ENCODE data around the gene NBAS. TPM values are rescaled to one million over a fixed set of nuclear protein-coding genes. Genes with fewer than 3 reads are reported as not detected.

NBAS gene
- total and polyA plus RNA-seq, 8 donors, result 26.6 to 36.7 (median 31.1) TPM

DNA sequence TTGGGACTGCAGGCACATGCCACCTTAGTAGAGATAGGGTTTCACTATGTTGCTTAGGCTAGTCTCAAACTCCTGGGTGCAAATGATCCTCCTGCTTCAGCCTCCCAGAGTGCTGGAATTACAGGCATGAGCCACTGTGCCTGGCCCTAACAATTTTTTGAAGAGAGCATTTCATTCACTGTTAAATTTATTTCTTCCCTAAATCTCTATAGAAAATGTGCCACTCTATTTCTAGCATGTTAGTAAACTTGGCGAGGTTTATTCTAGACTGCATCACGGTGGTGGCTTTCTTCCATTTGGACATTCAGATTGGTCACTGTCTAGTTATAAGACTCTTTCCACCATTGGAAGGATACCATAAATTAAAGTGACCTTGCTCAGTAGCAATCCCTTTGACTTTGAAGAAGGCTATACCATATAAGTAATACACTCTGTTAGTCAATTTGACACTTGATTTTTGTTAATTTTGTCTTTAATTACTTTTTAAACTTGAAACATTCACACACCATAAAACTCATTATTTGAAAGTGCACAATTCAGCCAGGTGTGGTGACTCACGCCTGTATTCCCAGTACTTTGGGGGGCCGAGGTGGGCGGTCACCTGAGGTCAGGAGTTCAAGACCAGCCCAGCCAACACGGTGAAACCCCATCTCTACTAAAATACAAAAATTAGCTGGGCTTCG, 46.7 kb upstream of the NBAS start:
- H3K27ac ChIP-seq, result no peak overlapping the region
- no peak overlapping the region for H3K4me3 ChIP-seq
- no peaks in the 10 kb centered on the region for H3K27me3 ChIP-seq
- peaks cover 0 to 75% (median 37%) of the 10 kb centered on the region in 3 donors for H3K36me3 ChIP-seq
- no peak for FAIRE-seq
- TF ChIP-seq, protein P1, sequence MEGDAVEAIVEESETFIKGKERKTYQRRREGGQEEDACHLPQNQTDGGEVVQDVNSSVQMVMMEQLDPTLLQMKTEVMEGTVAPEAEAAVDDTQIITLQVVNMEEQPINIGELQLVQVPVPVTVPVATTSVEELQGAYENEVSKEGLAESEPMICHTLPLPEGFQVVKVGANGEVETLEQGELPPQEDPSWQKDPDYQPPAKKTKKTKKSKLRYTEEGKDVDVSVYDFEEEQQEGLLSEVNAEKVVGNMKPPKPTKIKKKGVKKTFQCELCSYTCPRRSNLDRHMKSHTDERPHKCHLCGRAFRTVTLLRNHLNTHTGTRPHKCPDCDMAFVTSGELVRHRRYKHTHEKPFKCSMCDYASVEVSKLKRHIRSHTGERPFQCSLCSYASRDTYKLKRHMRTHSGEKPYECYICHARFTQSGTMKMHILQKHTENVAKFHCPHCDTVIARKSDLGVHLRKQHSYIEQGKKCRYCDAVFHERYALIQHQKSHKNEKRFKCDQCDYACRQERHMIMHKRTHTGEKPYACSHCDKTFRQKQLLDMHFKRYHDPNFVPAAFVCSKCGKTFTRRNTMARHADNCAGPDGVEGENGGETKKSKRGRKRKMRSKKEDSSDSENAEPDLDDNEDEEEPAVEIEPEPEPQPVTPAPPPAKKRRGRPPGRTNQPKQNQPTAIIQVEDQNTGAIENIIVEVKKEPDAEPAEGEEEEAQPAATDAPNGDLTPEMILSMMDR (IDR thresholded peaks at IDR 0.05), result no peak
- H3K9me3 ChIP-seq, result no peaks in the 10 kb centered on the region
- no peaks in the 10 kb centered on the region for H3K4me1 ChIP-seq
- no peak for DNase-seq
- no peak for ATAC-seq
- intact Hi-C loops (cut with DNase I), result no loop called here
- WGBS, 2 donors, result 96% methylated on average over 7 of the region's 7 CpGs

- H3K27ac ChIP-seq, result no peak overlapping the region
- 63 to 69% methylated on average over 8 of the region's 8 CpGs for WGBS, 2 donors
- no peaks in the 10 kb centered on the region for H3K4me1 ChIP-seq
- no peak for DNase-seq
- TF ChIP-seq, protein P1 (IDR thresholded peaks at IDR 0.05), result no peak
- no peaks in the 10 kb centered on the region for H3K27me3 ChIP-seq
- H3K36me3 ChIP-seq, result peaks cover 0 to 86% (median 48%) of the 10 kb centered on the region in 3 donors
- H3K9me3 ChIP-seq, result no peaks in the 10 kb centered on the region
- intact Hi-C loops (cut with DNase I), result no loop called here
- H3K4me3 ChIP-seq, result no peak overlapping the region
- no peak for ATAC-seq
- no peak for FAIRE-seq
Measured at GRCh38 chr2:15606481-15607441, 45.6 kb upstream of the NBAS start.

DNA sequence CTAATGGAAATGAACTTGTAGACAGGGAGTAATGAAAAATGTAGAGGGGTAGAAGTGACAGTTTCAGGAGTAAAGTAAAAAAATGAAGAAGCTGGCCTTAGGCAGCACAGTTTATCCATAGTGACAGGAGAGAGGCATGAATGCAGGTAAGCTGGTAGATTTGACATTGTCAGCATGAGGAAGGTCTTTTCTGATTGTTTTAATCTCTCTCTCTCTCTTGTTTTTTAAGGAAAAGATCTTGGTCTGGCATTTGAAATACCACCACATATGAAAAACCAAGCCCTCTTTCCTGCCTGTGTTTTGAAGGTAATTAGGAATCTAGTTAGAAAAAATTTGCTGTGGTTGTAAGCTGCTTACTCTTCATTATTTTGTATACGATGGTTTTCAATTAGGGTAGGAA, 44.6 kb upstream of the NBAS start:
- FAIRE-seq (no peak), DNase-seq (no peak), ATAC-seq (no peak)
- Histone ChIP-seq H3K36me3 (peaks cover 0 to 97% (median 50%) of the 10 kb centered on the region in 3 donors), H3K9me3 (no peaks in the 10 kb centered on the region), H3K27me3 (no peaks in the 10 kb centered on the region), H3K4me1 (no peaks in the 10 kb centered on the region), H3K27ac (no peak overlapping the region), H3K4me3 (no peak overlapping the region)
- TF ChIP-seq, protein P1 (IDR thresholded peaks at IDR 0.05), result no peak
- 43 to 84% methylated on average over 1 of the region's 1 CpG for WGBS, 2 donors
- intact Hi-C loops (cut with DNase I), result no loop called here

DNA sequence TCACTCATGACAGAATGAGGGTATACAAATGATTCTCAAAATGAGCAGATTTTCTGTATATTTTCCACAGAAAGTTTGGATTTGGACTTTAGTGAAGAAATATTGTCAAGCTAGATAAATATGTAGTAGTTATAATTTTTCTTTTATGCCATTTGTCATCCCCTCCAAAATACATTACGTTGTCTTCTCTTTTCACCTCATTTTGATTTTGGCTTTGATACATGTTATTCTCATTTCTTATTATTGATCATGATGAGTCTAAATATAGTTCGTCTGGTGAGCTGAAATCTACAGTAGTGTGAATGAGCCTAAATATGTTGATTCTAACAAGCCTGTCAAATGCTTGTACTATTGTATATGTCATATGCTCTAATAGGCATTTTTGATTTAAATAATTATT, 42.8 kb upstream of the NBAS start:
- ATAC-seq, result no peak
- no peaks in the 10 kb centered on the region for H3K9me3 ChIP-seq
- FAIRE-seq, result no peak
- H3K4me3 ChIP-seq, result no peak overlapping the region
- intact Hi-C loops (cut with DNase I), result no loop called here
- 89 to 94% methylated on average over 2 of the region's 2 CpGs for WGBS, 2 donors
- H3K36me3 ChIP-seq, result peaks cover 0 to 99% (median 55%) of the 10 kb centered on the region in 3 donors
- no peaks in the 10 kb centered on the region for H3K27me3 ChIP-seq
- no peak overlapping the region for H3K27ac ChIP-seq
- no peak for DNase-seq
- no peaks in the 10 kb centered on the region for H3K4me1 ChIP-seq
- TF ChIP-seq, protein P1 (IDR thresholded peaks at IDR 0.05), result no peak
